ENCODE data around the gene ELOVL5.

ELOVL5 gene

GRCh38 chr6:53268858-53269608 lies 79.7 kb downstream of the ELOVL5 start:
- DNase-seq, result no peak

GRCh38 chr6:53266553-53267090 lies 82.1 kb downstream of the ELOVL5 start:
- no peak for DNase-seq

- DNase-seq, result no peak
These were observed 83.7 kb downstream of the ELOVL5 start for GRCh38 chr6:53264915-53265607.

- DNase-seq, result no peak
These were observed 84.4 kb downstream of the ELOVL5 start for GRCh38 chr6:53264337-53264736.

- DNase-seq, result no peak
These were observed 84.8 kb downstream of the ELOVL5 start for GRCh38 chr6:53263917-53264316.

- no peak for DNase-seq
These were observed 88.7 kb downstream of the ELOVL5 start for GRCh38 chr6:53259860-53260580.

GRCh38 chr6:53258774-53259155 lies 90.0 kb downstream of the ELOVL5 start:
- DNase-seq, result no peak

- DNase-seq, result no peak
These were observed 90.5 kb downstream of the ELOVL5 start for GRCh38 chr6:53258076-53258773.

GRCh38 chr6:53257533-53257932 lies 91.2 kb downstream of the ELOVL5 start:
- no peak for DNase-seq

- no peak for DNase-seq
These were observed 91.7 kb downstream of the ELOVL5 start for GRCh38 chr6:53257001-53257400.

GRCh38 chr6:53252177-53252692 lies 96.5 kb downstream of the ELOVL5 start:
- DNase-seq, result no peak

GRCh38 chr6:53251033-53251672 lies 97.6 kb downstream of the ELOVL5 start:
- DNase-seq, result no peak

- no peak for DNase-seq
These were observed 98.3 kb downstream of the ELOVL5 start for GRCh38 chr6:53250176-53251032.

GRCh38 chr6:53246924-53247323 lies 101.8 kb downstream of the ELOVL5 start:
- DNase-seq, result no peak

GRCh38 chr6:53244958-53245357 lies 103.8 kb downstream of the ELOVL5 start:
- no peak for DNase-seq

GRCh38 chr6:53244399-53244931 lies 104.3 kb downstream of the ELOVL5 start:
- DNase-seq, result no peak

GRCh38 chr6:53241938-53242337 lies 106.8 kb downstream of the ELOVL5 start:
- DNase-seq, result no peak

GRCh38 chr6:53240761-53241160 lies 108.0 kb downstream of the ELOVL5 start:
- DNase-seq, result no peak

- DNase-seq, result no peak
These were observed 108.6 kb downstream of the ELOVL5 start for GRCh38 chr6:53240139-53240538.

GRCh38 chr6:53239526-53239925 lies 109.2 kb downstream of the ELOVL5 start:
- DNase-seq, result no peak

- no peak for DNase-seq
These were observed 110.4 kb downstream of the ELOVL5 start for GRCh38 chr6:53238311-53238710.
